ENCODE measurements around the gene PDZRN4.
A peak's percentile ranks its signal among the peaks of the same experiment; 100 is the strongest.

Gene PDZRN4

GRCh38 chr12:41186026-41186425 lies 2.1 kb upstream of the PDZRN4 start:
- no peaks in the 10 kb centered on the region for H4K20me1 ChIP-seq (ENCODE audit: insufficient read depth, low read length, poor library complexity, severe bottlenecking)
- no peaks in the 10 kb centered on the region for H3F3A ChIP-seq (ENCODE audit: low read depth)
- H3K27me3 ChIP-seq (ENCODE audit: insufficient read depth, low read length, poor library complexity, severe bottlenecking), result no peaks in the 10 kb centered on the region
- H3K9me2 ChIP-seq (replicated peaks; ENCODE audit: low read depth, low read length), result no peaks in the 10 kb centered on the region
- H3K79me2 ChIP-seq (ENCODE audit: insufficient read depth, low read length), result no peaks in the 10 kb centered on the region
- peaks cover 19% of the 10 kb centered on the region for H3K4me1 ChIP-seq (ENCODE audit: insufficient read depth, low read length, poor library complexity, severe bottlenecking)
- TF ChIP-seq, protein P1, sequence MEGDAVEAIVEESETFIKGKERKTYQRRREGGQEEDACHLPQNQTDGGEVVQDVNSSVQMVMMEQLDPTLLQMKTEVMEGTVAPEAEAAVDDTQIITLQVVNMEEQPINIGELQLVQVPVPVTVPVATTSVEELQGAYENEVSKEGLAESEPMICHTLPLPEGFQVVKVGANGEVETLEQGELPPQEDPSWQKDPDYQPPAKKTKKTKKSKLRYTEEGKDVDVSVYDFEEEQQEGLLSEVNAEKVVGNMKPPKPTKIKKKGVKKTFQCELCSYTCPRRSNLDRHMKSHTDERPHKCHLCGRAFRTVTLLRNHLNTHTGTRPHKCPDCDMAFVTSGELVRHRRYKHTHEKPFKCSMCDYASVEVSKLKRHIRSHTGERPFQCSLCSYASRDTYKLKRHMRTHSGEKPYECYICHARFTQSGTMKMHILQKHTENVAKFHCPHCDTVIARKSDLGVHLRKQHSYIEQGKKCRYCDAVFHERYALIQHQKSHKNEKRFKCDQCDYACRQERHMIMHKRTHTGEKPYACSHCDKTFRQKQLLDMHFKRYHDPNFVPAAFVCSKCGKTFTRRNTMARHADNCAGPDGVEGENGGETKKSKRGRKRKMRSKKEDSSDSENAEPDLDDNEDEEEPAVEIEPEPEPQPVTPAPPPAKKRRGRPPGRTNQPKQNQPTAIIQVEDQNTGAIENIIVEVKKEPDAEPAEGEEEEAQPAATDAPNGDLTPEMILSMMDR (conservative IDR thresholded peaks at IDR 0.05; ENCODE audit: low read length), result no peak
- TF ChIP-seq EZH2phosphoT487 (IDR thresholded peaks at IDR 0.05; ENCODE audit: borderline replicate concordance), result no peak
- H3K4me2 ChIP-seq (ENCODE audit: low read depth, low read length, poor library complexity, severe bottlenecking), result peak overlapping the region; percentile 21
- H3K9me3 ChIP-seq (ENCODE audit: insufficient read depth, low read depth, low read length), result no peaks in the 10 kb centered on the region
- peak overlapping the region; percentile 83 for H2AFZ ChIP-seq (ENCODE audit: low read length)
- no peak overlapping the region for H3K9ac ChIP-seq (ENCODE audit: low read depth, low read length, poor library complexity, severe bottlenecking)
- H3K4me3 ChIP-seq (ENCODE audit: low read length, poor library complexity, severe bottlenecking), result peak overlapping the region; percentile 5
- no peaks in the 10 kb centered on the region for H3K36me3 ChIP-seq (ENCODE audit: insufficient read depth, low read length)

- Histone ChIP-seq H3K4me2 (ENCODE audit: low read depth, low read length, poor library complexity, severe bottlenecking) (no peak overlapping the region), H3K9ac (ENCODE audit: low read depth, low read length, poor library complexity, severe bottlenecking) (no peak overlapping the region), H3K79me2 (ENCODE audit: insufficient read depth, low read length) (no peaks in the 10 kb centered on the region), H3K36me3 (ENCODE audit: insufficient read depth, low read length) (no peaks in the 10 kb centered on the region), H3K4me3 (ENCODE audit: low read length, poor library complexity, severe bottlenecking) (no peak overlapping the region), H3F3A (ENCODE audit: low read depth) (no peaks in the 10 kb centered on the region), H3K27me3 (ENCODE audit: insufficient read depth, low read length, poor library complexity, severe bottlenecking) (no peaks in the 10 kb centered on the region), H3K9me3 (ENCODE audit: insufficient read depth, low read depth, low read length) (no peaks in the 10 kb centered on the region), H4K20me1 (ENCODE audit: insufficient read depth, low read length, poor library complexity, severe bottlenecking) (no peaks in the 10 kb centered on the region), H3K4me1 (ENCODE audit: insufficient read depth, low read length, poor library complexity, severe bottlenecking) (peaks cover 38% of the 10 kb centered on the region), H3K9me2 (replicated peaks; ENCODE audit: low read depth, low read length) (no peaks in the 10 kb centered on the region), H2AFZ (ENCODE audit: low read length) (no peak overlapping the region)
- TF ChIP-seq, protein P1 (conservative IDR thresholded peaks at IDR 0.05; ENCODE audit: low read length), result no peak
- TF ChIP-seq EZH2phosphoT487 (IDR thresholded peaks at IDR 0.05; ENCODE audit: borderline replicate concordance), result no peak
These were observed 798 bp downstream of the PDZRN4 start for GRCh38 chr12:41188841-41189394.

GRCh38 chr12:41189395-41190251 lies 1.5 kb downstream of the PDZRN4 start:
- no peak overlapping the region for H3K9ac ChIP-seq (ENCODE audit: low read depth, low read length, poor library complexity, severe bottlenecking)
- H3K9me3 ChIP-seq (ENCODE audit: insufficient read depth, low read depth, low read length), result no peaks in the 10 kb centered on the region
- H3K9me2 ChIP-seq (replicated peaks; ENCODE audit: low read depth, low read length), result no peaks in the 10 kb centered on the region
- no peaks in the 10 kb centered on the region for H4K20me1 ChIP-seq (ENCODE audit: insufficient read depth, low read length, poor library complexity, severe bottlenecking)
- H2AFZ ChIP-seq (ENCODE audit: low read length), result no peak overlapping the region
- H3K79me2 ChIP-seq (ENCODE audit: insufficient read depth, low read length), result no peaks in the 10 kb centered on the region
- no peaks in the 10 kb centered on the region for H3K36me3 ChIP-seq (ENCODE audit: insufficient read depth, low read length)
- no peaks in the 10 kb centered on the region for H3K27me3 ChIP-seq (ENCODE audit: insufficient read depth, low read length, poor library complexity, severe bottlenecking)
- TF ChIP-seq EZH2phosphoT487 (IDR thresholded peaks at IDR 0.05; ENCODE audit: borderline replicate concordance), result no peak
- TF ChIP-seq, protein P1 (conservative IDR thresholded peaks at IDR 0.05; ENCODE audit: low read length), result no peak
- no peak overlapping the region for H3K4me3 ChIP-seq (ENCODE audit: low read length, poor library complexity, severe bottlenecking)
- H3K4me1 ChIP-seq (ENCODE audit: insufficient read depth, low read length, poor library complexity, severe bottlenecking), result peaks cover 41% of the 10 kb centered on the region
- no peaks in the 10 kb centered on the region for H3F3A ChIP-seq (ENCODE audit: low read depth)
- H3K4me2 ChIP-seq (ENCODE audit: low read depth, low read length, poor library complexity, severe bottlenecking), result no peak overlapping the region
